GF-D8 (cell line): ENCODE results near the gene NEGR1.

Experiments used
- DNase-seq: peaks from one replicate; lab custom pipeline; 2025; lab: John Stamatoyannopoulos, UW

NEGR1 gene

GRCh38 chr1:71778940-71779339 is 503.4 kb downstream of the NEGR1 start:
- no peak for DNase-seq

GRCh38 chr1:71777094-71777493 is 505.2 kb downstream of the NEGR1 start:
- DNase-seq, result no peak

- DNase-seq, result no peak
Measured at GRCh38 chr1:71774705-71775104, 507.6 kb downstream of the NEGR1 start.

DNA sequence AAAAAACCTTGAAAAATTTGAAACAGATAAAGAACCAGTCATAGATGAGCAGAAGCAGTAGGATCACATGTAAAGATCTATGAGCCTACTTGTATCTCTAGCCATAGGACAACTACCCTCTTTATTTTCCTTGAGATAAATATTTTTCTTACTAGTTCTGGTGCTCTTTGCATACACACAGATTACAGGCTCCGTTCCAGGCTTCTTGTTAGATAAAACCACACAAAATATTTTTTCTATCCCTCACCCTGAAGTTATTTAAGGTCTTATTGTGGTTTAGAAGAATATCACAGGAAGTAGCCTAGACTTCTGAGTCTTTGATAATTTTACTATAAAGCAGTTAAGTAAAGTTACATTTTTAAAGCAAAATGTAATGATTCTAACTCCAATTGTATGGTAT is 512.2 kb downstream of the NEGR1 start:
- no peak for DNase-seq

GRCh38 chr1:71766748-71767147 is 515.6 kb downstream of the NEGR1 start:
- peak; percentile 18 for DNase-seq

- no peak for DNase-seq
Measured at GRCh38 chr1:71762514-71763255, 519.7 kb downstream of the NEGR1 start.

- no peak for DNase-seq
Measured at GRCh38 chr1:71755441-71755840, 526.9 kb downstream of the NEGR1 start.

DNA sequence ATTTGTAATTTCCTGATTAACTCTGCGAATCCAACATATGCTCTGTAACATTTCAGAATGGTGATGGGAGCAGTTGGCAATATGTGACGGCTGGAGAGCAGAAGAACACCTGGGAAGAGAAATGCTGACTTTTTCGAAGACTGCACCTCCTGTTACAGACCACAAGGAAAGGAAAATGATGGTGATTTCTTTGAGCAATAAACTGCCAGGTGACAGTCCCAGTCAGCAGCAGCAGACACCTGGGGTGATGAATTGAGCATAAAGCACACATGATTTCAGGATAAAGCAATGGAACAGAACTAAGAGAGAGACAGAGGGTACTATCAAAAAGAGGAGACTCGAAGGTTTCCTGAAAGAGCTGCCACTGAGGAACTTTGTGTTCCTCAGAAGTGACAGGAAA is 528.6 kb downstream of the NEGR1 start:
- DNase-seq, result no peak

GRCh38 chr1:71745326-71745725 is 537.0 kb downstream of the NEGR1 start:
- DNase-seq, result no peak

GRCh38 chr1:71743862-71744261 is 538.5 kb downstream of the NEGR1 start:
- DNase-seq, result no peak

GRCh38 chr1:71738910-71739309 is 543.4 kb downstream of the NEGR1 start:
- DNase-seq, result no peak

- no peak for DNase-seq
Measured at GRCh38 chr1:71738256-71738655, 544.1 kb downstream of the NEGR1 start.

- no peak for DNase-seq
Measured at GRCh38 chr1:71737768-71738167, 544.6 kb downstream of the NEGR1 start.

DNA sequence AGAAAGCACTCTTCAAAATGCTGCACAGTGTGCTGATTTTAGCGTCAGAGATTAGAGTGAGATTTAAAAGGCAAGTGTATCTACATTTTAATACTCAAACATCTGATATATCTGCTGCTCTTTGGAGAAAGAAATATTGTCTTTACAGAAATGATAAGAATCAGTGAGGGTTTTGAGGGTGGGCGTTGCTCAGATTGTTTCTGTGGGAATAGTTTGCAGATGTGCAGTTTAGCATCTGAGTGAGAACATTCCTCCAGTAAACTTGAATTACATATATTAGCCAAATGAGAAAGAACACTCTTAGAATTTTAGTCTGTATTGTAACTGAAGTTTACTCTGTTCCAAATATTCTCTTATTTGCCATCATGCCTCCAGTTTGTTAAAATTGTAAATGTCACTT is 549.2 kb downstream of the NEGR1 start:
- DNase-seq, result no peak

DNA sequence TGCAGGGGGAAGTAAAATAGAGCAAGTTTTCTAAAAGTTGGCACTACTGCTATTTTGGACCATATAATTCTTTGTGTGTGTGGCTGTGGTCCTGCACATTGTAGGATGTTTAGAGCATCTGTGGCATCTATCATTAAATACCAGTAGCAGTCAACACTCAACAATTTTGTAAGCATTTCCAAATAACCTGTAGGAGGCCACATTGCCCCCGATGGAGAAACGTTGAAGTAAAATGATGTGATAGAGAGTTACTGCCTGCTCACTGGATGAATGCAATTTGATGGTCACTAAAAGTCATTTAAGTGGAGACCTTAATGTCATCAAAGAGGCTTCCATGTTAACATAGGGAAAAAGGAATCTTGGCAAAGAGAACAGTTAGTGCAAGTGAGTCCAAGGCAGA is 560.8 kb downstream of the NEGR1 start:
- no peak for DNase-seq

- no peak for DNase-seq
Measured at GRCh38 chr1:71719330-71719729, 563.0 kb downstream of the NEGR1 start.

DNA sequence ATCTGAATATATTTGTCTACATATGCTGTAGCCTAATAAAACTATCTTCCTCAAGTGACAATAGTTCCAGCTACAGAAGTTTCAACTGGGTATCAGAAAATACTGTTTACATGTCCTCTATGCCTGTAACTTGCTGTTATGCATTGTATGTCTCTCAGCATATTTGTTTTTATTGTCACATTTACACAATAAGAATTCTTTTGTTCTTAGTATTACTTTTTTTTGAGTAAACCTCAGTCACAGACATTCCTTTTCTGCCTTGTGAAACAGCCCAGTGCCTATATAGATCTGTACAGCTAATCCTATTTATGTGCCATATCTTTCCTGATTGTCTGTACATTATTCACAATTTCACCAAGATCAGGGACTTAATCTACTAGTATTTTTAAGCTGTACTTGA is 565.2 kb downstream of the NEGR1 start:
- DNase-seq, result no peak

- DNase-seq, result no peak
Measured at GRCh38 chr1:71711456-71711855, 570.9 kb downstream of the NEGR1 start.

GRCh38 chr1:71706029-71706671 is 576.2 kb downstream of the NEGR1 start:
- DNase-seq, result no peak

DNA sequence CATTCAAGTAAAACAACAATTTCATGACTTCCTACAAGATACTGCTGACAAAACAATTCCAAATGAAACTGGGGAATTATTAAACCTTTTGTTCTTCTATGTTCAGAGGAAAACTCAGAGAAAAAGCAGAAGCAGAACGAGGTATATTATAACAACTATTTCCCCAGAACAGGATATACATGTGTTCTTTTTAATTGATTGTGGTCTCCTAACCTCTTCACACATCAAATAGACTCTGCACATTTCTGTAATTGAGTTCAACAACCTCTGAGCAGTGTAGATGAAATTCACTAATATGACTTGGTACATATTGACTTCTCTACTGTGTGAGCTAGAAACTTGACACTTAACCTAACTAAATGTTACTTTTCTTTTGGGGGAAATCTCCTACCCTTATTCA is 584.2 kb downstream of the NEGR1 start:
- DNase-seq, result no peak

- DNase-seq, result no peak
Measured at GRCh38 chr1:71695821-71696220, 586.5 kb downstream of the NEGR1 start.

GRCh38 chr1:71695084-71695483 is 587.3 kb downstream of the NEGR1 start:
- DNase-seq, result no peak

GRCh38 chr1:71693581-71693980 is 588.8 kb downstream of the NEGR1 start:
- DNase-seq, result no peak

- DNase-seq, result no peak
Measured at GRCh38 chr1:71689635-71690034, 592.7 kb downstream of the NEGR1 start.
